Mesenchymal stem cell (in vitro differentiated cells and primary cell): Measurements from ENCODE around the gene GUCY2D.
"Not testable (repeated sequence)": the region's sequence is repeated elsewhere in the genome, so short reads cannot be mapped to it uniquely, and the experiment has no call there.

ENCODE experiments used
- DNase-seq: peaks from one replicate; pipeline ENCODE4 v3.0.0-alpha.2; 2013
- H2AFZ ChIP-seq: one replicate; pipeline ENCODE4 v1.6.1; 2013; ENCODE audit warnings: low read depth, mild to moderate bottlenecking, control low read depth, inconsistent platforms, low read length, moderate library complexity
- H2AK5ac ChIP-seq: 2 replicates; pipeline ENCODE4 v1.6.1; 2013; ENCODE audit warnings: low read length, moderate library complexity, mild to moderate bottlenecking, inconsistent platforms; ENCODE audit not compliant: severe bottlenecking
- H2BK120ac ChIP-seq: one replicate; pipeline ENCODE4 v1.6.1; 2013; ENCODE audit warnings: low read depth, mild to moderate bottlenecking, inconsistent platforms, low read length, moderate library complexity
- H2BK12ac ChIP-seq, 2 experiments: one replicate each; pipeline ENCODE4 v1.6.1; 2013; ENCODE audit warnings: inconsistent platforms in 2 of 2, low read length in 2 of 2, mild to moderate bottlenecking in 2 of 2, moderate library complexity in 2 of 2, control low read depth in 1 of 2
- H2BK15ac ChIP-seq: one replicate; pipeline ENCODE4 v1.6.1; 2013; ENCODE audit warnings: mild to moderate bottlenecking, low read depth, inconsistent platforms; ENCODE audit not compliant: poor library complexity, severe bottlenecking
- H2BK5ac ChIP-seq: 2 replicates; pipeline ENCODE4 v1.6.1; 2013; ENCODE audit warnings: low read depth, mild to moderate bottlenecking, low read length, control low read depth, inconsistent platforms; ENCODE audit not compliant: poor library complexity, severe bottlenecking
- H3K14ac ChIP-seq, 2 experiments: one replicate each; pipeline ENCODE4 v1.6.1; 2013; ENCODE audit warnings: inconsistent platforms in 2 of 2, low read length in 2 of 2, control low read depth in 1 of 2, mild to moderate bottlenecking in 1 of 2, moderate library complexity in 1 of 2
- H3K18ac ChIP-seq, 2 experiments: one replicate each; pipeline ENCODE4 v1.6.1; 2013; ENCODE audit warnings: inconsistent platforms in 2 of 2, low read length in 2 of 2, control low read depth in 1 of 2, low read depth in 1 of 2, mild to moderate bottlenecking in 1 of 2
- H3K23ac ChIP-seq, 2 experiments: one replicate each; pipeline ENCODE4 v1.6.1; 2013; ENCODE audit warnings: inconsistent platforms in 2 of 2, low read length in 2 of 2, mild to moderate bottlenecking in 2 of 2, moderate library complexity in 2 of 2, control low read depth in 1 of 2
- H3K27ac ChIP-seq: 2 replicates; pipeline ENCODE4 v1.5.1; 2013; ENCODE audit warnings: mild to moderate bottlenecking, moderate library complexity, low read length, control low read depth, inconsistent platforms; ENCODE audit not compliant: poor library complexity, severe bottlenecking
- H3K27me3 ChIP-seq, 2 experiments: 2 replicates each; pipeline versions ENCODE4 v1.6.1 to v1.7.0; 2013; ENCODE audit warnings: low read length in 2 of 2, mild to moderate bottlenecking in 2 of 2, moderate library complexity in 2 of 2, control low read depth in 1 of 2, inconsistent platforms in 1 of 2; ENCODE audit not compliant: control insufficient read depth in 1 of 2, insufficient read depth in 1 of 2
- H3K36me3 ChIP-seq, 2 experiments: 2 replicates each; pipeline versions ENCODE4 v1.6.1 to v1.7.0; 2013; ENCODE audit warnings: low read length in 2 of 2, control low read depth in 1 of 2, inconsistent platforms in 1 of 2, low read depth in 1 of 2, mild to moderate bottlenecking in 1 of 2; ENCODE audit not compliant: insufficient read depth in 2 of 2, control insufficient read depth in 1 of 2
- H3K4ac ChIP-seq, 2 experiments: one replicate each; pipeline ENCODE4 v1.6.1; 2013; ENCODE audit warnings: inconsistent platforms in 2 of 2, low read length in 2 of 2, mild to moderate bottlenecking in 2 of 2, moderate library complexity in 2 of 2, control low read depth in 1 of 2, low read depth in 1 of 2
- H3K4me1 ChIP-seq: 2 replicates; pipeline ENCODE4 v1.6.1; 2013; ENCODE audit warnings: low read depth, low read length, control low read depth; ENCODE audit not compliant: control insufficient read depth, insufficient read depth
- H3K4me2 ChIP-seq: 2 replicates; pipeline ENCODE4 v1.6.1; 2013; ENCODE audit warnings: low read length, mild to moderate bottlenecking, inconsistent platforms; ENCODE audit not compliant: poor library complexity, severe bottlenecking
- H3K4me3 ChIP-seq, 2 experiments: 2 replicates each; pipeline versions ENCODE4 v1.5.1 to v1.7.0; 2013; ENCODE audit warnings: low read length in 2 of 2, mild to moderate bottlenecking in 2 of 2, control low read depth in 1 of 2, low read depth in 1 of 2; ENCODE audit not compliant: insufficient read depth in 1 of 2
- H3K79me1 ChIP-seq: replicated peaks from 2 replicates; pipeline ENCODE4 v1.6.1; 2013; ENCODE audit warnings: mild to moderate bottlenecking, control low read depth, low read length, inconsistent platforms; ENCODE audit not compliant: poor library complexity, severe bottlenecking
- H3K9ac ChIP-seq: 2 replicates; pipeline ENCODE4 v1.7.0; 2013; ENCODE audit warnings: mild to moderate bottlenecking, low read length, moderate library complexity
- H3K9me3 ChIP-seq: 2 replicates; pipeline ENCODE4 v1.7.0; 2013; ENCODE audit warnings: mild to moderate bottlenecking, low read length; ENCODE audit not compliant: control insufficient read depth
- H4K8ac ChIP-seq: one replicate; pipeline ENCODE4 v1.6.1; 2013; ENCODE audit warnings: inconsistent platforms, mild to moderate bottlenecking, low read length, moderate library complexity
- H4K91ac ChIP-seq: one replicate; pipeline ENCODE4 v1.6.1; 2013; ENCODE audit warnings: mild to moderate bottlenecking, low read length, inconsistent platforms
- WGBS: methylation state at CpG from one replicate; pipeline ENCODE4 v1.1.7; 2013; ENCODE audit warnings: mixed read lengths; 5-methylcytosine and 5-hydroxymethylcytosine counted together

Gene GUCY2D

GRCh38 chr17:8057691-8058114 lies 55.3 kb downstream of the GUCY2D start:
- H3K79me1 ChIP-seq, result no peaks in the 10 kb centered on the region
- H3K18ac ChIP-seq, result no peak overlapping the region
- no peak overlapping the region for H3K4me2 ChIP-seq
- no peak overlapping the region for H2BK15ac ChIP-seq
- H3K23ac ChIP-seq, result no peak overlapping the region
- 13% methylated on average over 14 of the region's 14 CpGs for WGBS
- H2AFZ ChIP-seq, result no peak overlapping the region
- no peak overlapping the region for H3K4me3 ChIP-seq
- no peak overlapping the region for H3K4ac ChIP-seq
- no peak overlapping the region for H3K27ac ChIP-seq
- H3K36me3 ChIP-seq, result no peaks in the 10 kb centered on the region
- no peaks in the 10 kb centered on the region for H3K9me3 ChIP-seq
- H2AK5ac ChIP-seq, result no peak overlapping the region
- H3K9ac ChIP-seq, result no peak overlapping the region
- no peak overlapping the region for H2BK5ac ChIP-seq
- peaks cover 6% of the 10 kb centered on the region for H3K4me1 ChIP-seq
- no peak overlapping the region for H4K91ac ChIP-seq
- no peak overlapping the region for H3K14ac ChIP-seq
- peak; percentile 85 for DNase-seq
- peak overlapping the region; percentile 29 for H4K8ac ChIP-seq
- no peak overlapping the region for H2BK120ac ChIP-seq
- H2BK12ac ChIP-seq, result no peak overlapping the region
- H3K27me3 ChIP-seq, result peaks cover 55 to 56% of the 10 kb centered on the region in 2 experiments

DNA sequence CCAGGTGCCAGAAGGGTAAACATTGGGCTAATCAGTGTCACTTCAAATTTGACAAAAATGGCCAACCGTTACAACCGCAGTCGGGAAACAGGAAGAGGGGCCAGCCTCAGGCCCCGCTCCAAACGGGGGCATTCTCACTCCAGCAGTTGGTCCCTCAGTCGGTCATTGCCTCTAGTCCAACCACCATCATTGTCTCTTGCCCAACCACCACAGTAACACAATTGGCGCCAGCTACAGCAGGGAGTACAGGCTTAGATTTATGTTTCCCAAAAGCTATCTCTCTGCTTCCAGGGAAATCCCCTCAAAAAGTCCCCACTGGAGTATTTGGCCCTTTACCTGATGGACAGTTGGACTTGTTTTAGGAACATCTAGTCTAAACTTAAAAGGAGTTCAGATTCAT lies 56.7 kb downstream of the GUCY2D start:
- H4K91ac ChIP-seq, result no peak overlapping the region
- no peak overlapping the region for H2BK120ac ChIP-seq
- H3K4me3 ChIP-seq, result no peak overlapping the region
- H3K14ac ChIP-seq, result no peak overlapping the region
- H3K23ac ChIP-seq, result no peak overlapping the region
- WGBS, result 67% methylated on average over 6 of the region's 7 CpGs
- H2BK12ac ChIP-seq, result no peak overlapping the region
- no peaks in the 10 kb centered on the region for H3K79me1 ChIP-seq
- H3K36me3 ChIP-seq, result no peaks in the 10 kb centered on the region
- H2AK5ac ChIP-seq, result no peak overlapping the region
- H3K4ac ChIP-seq, result no peak overlapping the region
- H3K18ac ChIP-seq, result no peak overlapping the region
- no peak overlapping the region for H4K8ac ChIP-seq
- no peak overlapping the region for H3K9ac ChIP-seq
- H3K9me3 ChIP-seq, result no peaks in the 10 kb centered on the region
- no peak overlapping the region for H3K4me2 ChIP-seq
- no peak overlapping the region for H2AFZ ChIP-seq
- DNase-seq, result no peak
- peaks cover 6% of the 10 kb centered on the region for H3K4me1 ChIP-seq
- no peak overlapping the region for H3K27ac ChIP-seq
- no peak overlapping the region for H2BK5ac ChIP-seq
- peaks cover 59 to 62% of the 10 kb centered on the region in 2 experiments for H3K27me3 ChIP-seq
- H2BK15ac ChIP-seq, result no peak overlapping the region

GRCh38 chr17:8060274-8060673 lies 57.9 kb downstream of the GUCY2D start:
- Histone ChIP-seq H3K9me3 (no peaks in the 10 kb centered on the region), H3K4me3 (no peak overlapping the region), H3K36me3 (no peaks in the 10 kb centered on the region), H3K27ac (no peak overlapping the region), H3K14ac (no peak overlapping the region), H4K91ac (no peak overlapping the region), H2BK5ac (no peak overlapping the region), H2AK5ac (no peak overlapping the region), H3K4me1 (peaks cover 6% of the 10 kb centered on the region), H3K23ac (no peak overlapping the region), H2BK120ac (no peak overlapping the region), H2AFZ (no peak overlapping the region), H3K9ac (no peak overlapping the region), H4K8ac (no peak overlapping the region), H3K79me1 (no peaks in the 10 kb centered on the region), H3K4ac (no peak overlapping the region), H3K27me3 (peaks cover 69 to 73% of the 10 kb centered on the region in 2 experiments), H3K4me2 (no peak overlapping the region), H2BK12ac (no peak overlapping the region), H2BK15ac (no peak overlapping the region), H3K18ac (no peak overlapping the region)
- peak; percentile 79 for DNase-seq
- WGBS, result 10% methylated on average over 8 of the region's 10 CpGs

DNA sequence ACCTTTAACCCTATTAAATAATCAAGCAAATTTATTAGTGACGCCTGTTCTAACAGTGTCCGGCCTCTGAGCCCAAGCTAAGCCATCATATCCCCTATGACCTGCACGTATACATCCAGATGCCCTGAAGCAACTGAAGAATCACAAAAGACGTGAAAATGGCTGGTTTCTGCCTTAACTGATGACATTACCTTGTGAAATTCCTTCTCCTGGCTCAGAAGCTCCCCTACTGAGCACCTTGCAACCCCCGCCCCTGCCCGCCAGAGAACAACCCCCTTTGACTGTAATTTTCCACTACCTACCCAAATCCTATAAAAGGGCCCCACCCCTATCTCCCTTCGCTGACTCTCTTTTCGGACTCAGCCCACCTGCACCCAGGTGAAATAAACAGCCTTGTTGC lies 59.4 kb downstream of the GUCY2D start:
- 13% methylated on average over 8 of the region's 8 CpGs for WGBS

More for the DNA sequence above, 59.4 kb downstream of the GUCY2D start:
- not testable (repeated sequence) for H2BK15ac ChIP-seq, H2AFZ ChIP-seq, H3K9ac ChIP-seq, H2BK120ac ChIP-seq, H3K23ac ChIP-seq, H3K27ac ChIP-seq, H3K9me3 ChIP-seq, H4K8ac ChIP-seq, H2BK5ac ChIP-seq, H3K14ac ChIP-seq, H3K36me3 ChIP-seq, H3K4ac ChIP-seq, H2BK12ac ChIP-seq, H3K4me2 ChIP-seq, H3K18ac ChIP-seq, H3K4me1 ChIP-seq, H3K4me3 ChIP-seq, H2AK5ac ChIP-seq, DNase-seq, H4K91ac ChIP-seq, H3K79me1 ChIP-seq
- peaks cover 77% of the 10 kb centered on the region in 2 experiments for H3K27me3 ChIP-seq
